Activated effector memory CD4-positive, alpha-beta T cell treated with Interleukin-2 at 50 U/mL for 16 hours (primary cell): ENCODE measurements around the gene PCDH9.

ENCODE experiments used
- DNase-seq: peaks from one replicate; pipeline ENCODE4 v3.0.0-alpha.2; 2020

PCDH9 gene

GRCh38 chr13:66556306-66556705 is 673.8 kb downstream of the PCDH9 start:
- DNase-seq: no peak

DNA sequence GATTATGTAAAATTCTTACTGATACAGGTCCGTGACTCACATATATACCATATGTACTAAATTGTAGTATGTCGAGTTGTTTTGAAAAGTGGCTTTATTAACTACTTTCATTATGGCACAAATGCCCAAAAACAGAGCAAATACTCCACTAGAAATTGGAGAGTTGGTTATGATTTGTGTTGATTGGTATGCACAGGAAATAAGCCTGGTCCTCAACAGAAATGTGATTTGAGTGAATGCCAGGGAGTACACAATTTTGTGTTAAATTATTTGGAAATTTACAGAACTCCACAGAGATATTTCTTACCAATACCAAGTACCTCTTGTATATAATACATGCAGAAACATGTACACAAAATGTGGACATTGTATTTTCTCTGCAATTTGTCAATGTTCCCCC is 676.7 kb downstream of the PCDH9 start:
- DNase-seq: no peak

- no peak for DNase-seq
These were observed 679.0 kb downstream of the PCDH9 start for GRCh38 chr13:66551128-66551527.

GRCh38 chr13:66547685-66548084 is 682.5 kb downstream of the PCDH9 start:
- DNase-seq: no peak

GRCh38 chr13:66546534-66547379 is 683.4 kb downstream of the PCDH9 start:
- DNase-seq: no peak

- DNase-seq: no peak
These were observed 686.4 kb downstream of the PCDH9 start for GRCh38 chr13:66543780-66544179.

DNA sequence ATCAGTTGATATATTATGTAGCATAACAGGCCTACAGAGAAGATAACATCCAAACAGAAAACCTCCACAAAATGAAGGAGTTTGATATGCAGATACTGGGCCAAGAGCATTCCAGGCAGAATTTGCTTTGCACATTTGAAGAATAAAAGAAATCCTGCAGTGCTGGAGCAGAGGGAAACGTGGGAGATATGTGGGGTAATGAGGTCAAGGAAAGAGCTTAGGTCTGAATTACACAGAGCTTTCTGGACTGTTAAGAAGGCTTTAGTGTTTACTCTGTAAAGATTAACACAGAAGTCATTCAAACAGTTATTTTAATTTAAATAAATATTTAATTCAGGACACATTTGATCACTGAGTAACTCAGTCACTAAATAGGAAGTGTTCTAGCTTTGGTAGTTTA is 692.7 kb downstream of the PCDH9 start:
- no peak for DNase-seq

DNA sequence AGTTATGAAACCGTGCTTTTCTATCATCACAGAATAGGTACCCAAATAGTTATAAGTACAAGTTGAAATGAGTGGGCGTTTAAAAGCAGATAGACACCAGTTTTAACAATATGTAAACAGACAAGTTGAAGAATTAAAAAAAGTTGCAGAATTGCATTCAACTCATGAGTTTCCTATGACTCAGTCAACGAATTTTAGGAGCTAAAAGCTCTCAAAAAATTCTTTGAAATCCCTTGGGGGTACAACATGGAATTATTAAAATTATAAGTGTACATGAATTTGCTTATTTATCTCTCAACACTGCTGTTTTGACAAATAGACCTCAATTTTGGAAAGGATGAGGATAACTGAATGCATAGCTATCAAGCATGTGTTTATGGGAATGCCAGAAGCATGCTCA is 693.4 kb downstream of the PCDH9 start:
- no peak for DNase-seq

GRCh38 chr13:66534561-66534960 is 695.6 kb downstream of the PCDH9 start:
- no peak for DNase-seq

- DNase-seq: no peak
These were observed 697.3 kb downstream of the PCDH9 start for GRCh38 chr13:66532845-66533244.

DNA sequence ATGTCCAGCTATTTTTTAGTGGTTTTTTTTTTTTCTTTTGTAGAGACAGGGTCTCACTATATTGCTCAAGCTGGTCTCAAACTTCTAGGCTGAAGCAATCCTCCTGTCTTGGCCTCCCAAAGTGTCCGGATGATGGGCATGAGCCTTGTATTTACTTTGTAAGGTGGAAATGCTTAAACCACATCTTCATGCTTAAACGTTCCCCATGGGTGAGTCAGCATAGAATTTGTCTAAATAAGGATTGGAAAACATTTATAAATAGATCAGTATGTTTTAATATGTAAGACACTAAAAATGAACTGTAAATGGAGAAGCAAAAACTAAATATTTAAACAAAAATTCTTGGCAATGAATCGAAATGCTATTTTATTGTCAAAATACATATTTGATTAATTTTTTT is 698.0 kb downstream of the PCDH9 start:
- DNase-seq: no peak

GRCh38 chr13:66530686-66531085 is 699.5 kb downstream of the PCDH9 start:
- no peak for DNase-seq

DNA sequence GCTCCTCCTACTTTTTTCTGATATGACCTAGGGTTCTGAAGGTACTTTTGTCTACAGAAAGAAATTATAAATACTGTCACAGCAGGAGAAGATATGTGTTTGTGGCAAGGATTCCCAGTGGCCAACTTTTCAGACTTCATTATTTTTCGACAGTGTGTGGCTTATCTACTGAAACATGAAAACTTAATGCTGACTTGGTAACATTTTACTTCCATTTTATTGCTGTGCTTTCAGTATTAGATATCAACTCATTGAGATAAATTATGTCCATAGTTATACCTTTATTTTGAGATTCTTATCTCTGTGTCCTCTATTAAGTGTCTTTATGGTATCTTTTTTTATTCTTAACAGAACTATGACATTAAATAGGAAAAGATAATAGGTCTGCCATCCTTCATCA is 700.0 kb downstream of the PCDH9 start:
- no peak for DNase-seq

DNA sequence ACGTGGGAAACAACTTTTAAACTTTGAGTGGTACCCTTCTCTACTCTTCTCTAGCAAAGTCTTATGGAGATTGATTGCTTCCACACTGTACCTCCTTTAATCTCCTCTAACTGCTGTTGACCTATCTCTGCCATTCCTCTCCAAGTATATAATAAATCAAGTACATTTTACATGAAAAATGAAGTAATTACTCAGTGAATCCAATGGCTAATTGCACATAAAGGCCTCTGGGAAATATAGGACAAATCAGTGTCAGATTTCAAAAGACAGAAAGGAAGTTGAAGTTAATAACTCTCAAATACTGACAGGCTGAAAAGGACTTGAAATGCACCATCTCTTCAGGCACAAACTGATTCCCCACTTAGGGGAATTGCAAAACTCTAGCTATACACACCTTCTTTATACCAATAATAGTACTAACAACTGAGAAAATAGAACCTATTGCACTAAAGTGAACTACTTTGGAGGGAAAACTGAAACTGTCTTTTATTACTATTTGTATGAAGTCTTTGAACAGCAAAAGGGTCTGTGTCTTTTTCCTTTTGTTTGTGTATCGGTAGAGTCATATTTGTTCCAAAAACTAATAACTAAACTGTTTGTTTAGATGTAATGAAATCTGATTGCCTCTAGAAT is 701.1 kb downstream of the PCDH9 start:
- DNase-seq: no peak

- DNase-seq: no peak
These were observed 702.0 kb downstream of the PCDH9 start for GRCh38 chr13:66528180-66528579.

- DNase-seq: no peak
These were observed 709.4 kb downstream of the PCDH9 start for GRCh38 chr13:66520511-66521355.

DNA sequence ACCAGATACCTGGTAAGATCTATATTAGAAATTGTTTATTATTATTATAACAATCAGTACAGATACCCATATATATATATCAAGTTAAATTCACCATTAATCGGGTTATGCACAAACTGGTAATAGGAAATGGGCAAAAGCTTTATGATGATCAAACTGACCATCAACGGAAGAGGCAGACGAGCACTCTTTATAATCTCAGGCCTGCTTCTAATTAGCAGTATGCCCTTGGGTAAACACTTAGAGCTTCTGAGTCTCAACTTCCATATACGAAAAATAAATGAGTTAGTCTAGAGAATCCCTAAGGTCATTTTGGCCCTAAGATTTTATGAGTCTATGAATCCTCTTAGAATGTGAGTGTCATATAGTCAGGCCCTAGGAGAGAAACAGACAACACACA is 710.9 kb downstream of the PCDH9 start:
- DNase-seq: no peak

DNA sequence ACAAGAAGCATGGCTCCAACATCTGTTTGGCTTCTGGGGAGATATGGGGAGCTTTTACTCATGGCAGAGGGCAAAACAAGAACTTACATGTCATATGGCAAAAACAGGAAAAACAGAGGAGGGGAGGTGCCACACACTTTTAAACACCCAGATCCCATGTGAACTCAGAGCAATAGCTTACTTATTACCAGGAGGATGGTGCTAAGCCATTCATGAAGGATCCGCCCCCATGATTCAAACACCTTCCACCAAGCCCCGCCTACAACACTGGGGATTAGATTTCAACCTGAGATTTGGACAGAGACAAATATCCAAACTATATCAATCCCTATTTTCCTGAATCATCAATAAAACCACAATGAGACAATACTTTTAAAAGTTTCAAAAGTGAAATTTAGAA is 712.1 kb downstream of the PCDH9 start:
- DNase-seq: no peak

- no peak for DNase-seq
These were observed 716.4 kb downstream of the PCDH9 start for GRCh38 chr13:66513728-66514127.

GRCh38 chr13:66509175-66509574 is 721.0 kb downstream of the PCDH9 start:
- DNase-seq: no peak

DNA sequence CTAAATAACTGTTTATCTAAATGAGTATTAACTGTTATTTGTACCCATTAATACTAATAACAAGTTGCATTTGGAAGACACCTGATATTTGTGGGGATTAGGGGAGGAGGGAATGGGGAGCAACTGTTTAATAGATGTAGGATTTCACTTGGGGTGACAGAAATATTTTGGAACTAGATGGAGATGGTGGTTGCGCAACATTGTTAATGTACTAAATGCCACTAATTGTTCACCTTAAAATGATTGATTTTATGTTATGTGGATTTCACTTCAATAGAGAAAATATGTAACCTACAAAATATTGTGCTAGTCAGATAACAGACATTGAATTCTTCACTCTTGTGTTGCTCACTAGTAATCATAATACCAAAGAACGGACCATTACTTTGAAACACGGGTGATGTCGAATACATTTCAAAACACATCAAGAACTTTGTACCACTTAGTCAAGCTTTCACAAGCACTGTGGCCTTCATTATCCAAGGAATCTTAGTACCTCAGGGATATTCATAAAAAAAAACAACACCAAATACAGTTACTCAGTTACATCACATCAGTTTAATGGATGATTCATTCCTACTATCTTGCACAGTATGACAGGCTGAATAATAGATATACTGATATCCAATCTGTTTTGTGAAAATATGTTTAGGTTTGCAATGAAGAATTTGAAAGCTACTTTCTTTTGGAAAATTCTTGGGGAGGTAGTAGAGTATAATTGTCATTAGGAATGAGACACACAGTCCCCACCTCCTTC is 721.8 kb downstream of the PCDH9 start:
- no peak for DNase-seq

DNA sequence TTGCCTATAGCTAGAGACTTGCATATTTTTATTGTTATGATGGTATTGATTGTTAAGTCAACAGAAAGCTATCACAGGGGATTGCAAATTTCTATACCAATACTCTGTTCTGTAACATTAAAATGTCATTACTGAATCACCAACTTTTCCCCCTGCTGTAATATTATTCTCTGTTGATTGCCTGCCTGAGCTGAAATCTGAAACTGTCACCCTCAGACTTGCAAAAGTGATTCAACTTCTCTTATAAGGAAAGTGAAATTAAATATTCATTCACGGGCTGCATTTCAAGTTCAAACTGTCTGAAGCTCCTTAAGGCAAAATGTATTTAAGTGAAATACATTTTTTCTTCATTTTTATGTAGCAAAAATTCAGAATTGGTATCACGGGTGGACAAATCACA is 723.2 kb downstream of the PCDH9 start:
- no peak for DNase-seq
